Osteocyte (in vitro differentiated cells): ENCODE data around the gene SLC4A8. TPM values are rescaled to one million over a fixed set of nuclear protein-coding genes. Genes with fewer than 3 reads are reported as not detected.
A peak's percentile ranks its signal among the peaks of the same experiment; 100 is the strongest.

Source experiments
- DNase-seq: peaks from one replicate; pipeline ENCODE4 v3.0.0; 2021; ENCODE audit warnings: mixed read lengths; ENCODE audit not compliant: unreplicated experiment; ENCODE audit errors: extremely low spot score
- H3K27ac Mint-ChIP-seq: one replicate; pipeline ENCODE4 v1.8.0; 2021; ENCODE audit warnings: mild to moderate bottlenecking, mixed read lengths; ENCODE audit not compliant: unreplicated experiment
- H3K27me3 Mint-ChIP-seq: one replicate; pipeline ENCODE4 v1.8.0; 2021; ENCODE audit warnings: mixed read lengths; ENCODE audit not compliant: unreplicated experiment
- H3K36me3 Mint-ChIP-seq: one replicate; pipeline ENCODE4 v1.8.0; 2021; ENCODE audit warnings: mixed read lengths; ENCODE audit not compliant: unreplicated experiment
- H3K4me1 Mint-ChIP-seq: one replicate; pipeline ENCODE4 v1.8.0; 2021; ENCODE audit warnings: mixed read lengths; ENCODE audit not compliant: unreplicated experiment
- H3K4me3 Mint-ChIP-seq: one replicate; pipeline ENCODE4 v1.8.0; 2021; ENCODE audit warnings: mild to moderate bottlenecking, moderate library complexity, mixed read lengths; ENCODE audit not compliant: unreplicated experiment
- H3K9me3 Mint-ChIP-seq: one replicate; pipeline ENCODE4 v1.8.0; 2021; ENCODE audit warnings: mixed read lengths; ENCODE audit not compliant: unreplicated experiment
- CTCF ChIP-seq: fragments of 200-600 bp; sonication (generic); IDR thresholded peaks from 2 replicates; pipeline ENCODE4 v1.5.0; 2021; ENCODE audit warnings: antibody characterized with exemption, mild to moderate bottlenecking, moderate library complexity
- total RNA-seq: library from RNA; stranded (reverse); gene quantifications from 2 replicates; pipeline ENCODE4 v1.2.1, GENCODE V29; 2021

SLC4A8 gene
- total RNA-seq, 1 donor from 2014 or later = 3.6 TPM

- H3K4me3 Mint-ChIP-seq = no peak overlapping the region
- no peaks in the 10 kb centered on the region for H3K36me3 Mint-ChIP-seq
- DNase-seq = no peak
- no peaks in the 10 kb centered on the region for H3K9me3 Mint-ChIP-seq
- H3K27ac Mint-ChIP-seq = no peak overlapping the region
- no peak for TF ChIP-seq CTCF
- peaks cover 7% of the 10 kb centered on the region for H3K27me3 Mint-ChIP-seq
- H3K4me1 Mint-ChIP-seq = no peaks in the 10 kb centered on the region
These were observed 8.7 kb upstream of the SLC4A8 start for GRCh38 chr12:51415931-51416330.

- no peaks in the 10 kb centered on the region for H3K9me3 Mint-ChIP-seq
- no peaks in the 10 kb centered on the region for H3K4me1 Mint-ChIP-seq
- H3K36me3 Mint-ChIP-seq = no peaks in the 10 kb centered on the region
- H3K27ac Mint-ChIP-seq = no peak overlapping the region
- peaks cover 7% of the 10 kb centered on the region for H3K27me3 Mint-ChIP-seq
- H3K4me3 Mint-ChIP-seq = no peak overlapping the region
- no peak for DNase-seq
- no peak for TF ChIP-seq CTCF
These were observed 6.8 kb upstream of the SLC4A8 start for GRCh38 chr12:51417826-51418225.

- no peak for DNase-seq
- H3K9me3 Mint-ChIP-seq = no peaks in the 10 kb centered on the region
- peaks cover 7% of the 10 kb centered on the region for H3K27me3 Mint-ChIP-seq
- TF ChIP-seq CTCF = no peak
- H3K27ac Mint-ChIP-seq = no peak overlapping the region
- H3K36me3 Mint-ChIP-seq = no peaks in the 10 kb centered on the region
- H3K4me3 Mint-ChIP-seq = no peak overlapping the region
- peaks cover 3% of the 10 kb centered on the region for H3K4me1 Mint-ChIP-seq
These were observed 5.0 kb upstream of the SLC4A8 start for GRCh38 chr12:51419425-51420193.

GRCh38 chr12:51421266-51421884 is 3.3 kb upstream of the SLC4A8 start:
- H3K27me3 Mint-ChIP-seq = peaks cover 7% of the 10 kb centered on the region
- no peak overlapping the region for H3K27ac Mint-ChIP-seq
- DNase-seq = no peak
- H3K9me3 Mint-ChIP-seq = no peaks in the 10 kb centered on the region
- TF ChIP-seq CTCF = peak; percentile 78
- peaks cover 7% of the 10 kb centered on the region for H3K4me1 Mint-ChIP-seq
- H3K36me3 Mint-ChIP-seq = no peaks in the 10 kb centered on the region
- H3K4me3 Mint-ChIP-seq = no peak overlapping the region

- H3K4me1 Mint-ChIP-seq = peaks cover 7% of the 10 kb centered on the region
- H3K9me3 Mint-ChIP-seq = no peaks in the 10 kb centered on the region
- no peak for TF ChIP-seq CTCF
- H3K4me3 Mint-ChIP-seq = peak overlapping the region; percentile 74
- DNase-seq = no peak
- no peaks in the 10 kb centered on the region for H3K36me3 Mint-ChIP-seq
- H3K27ac Mint-ChIP-seq = peak overlapping the region; percentile 65
- H3K27me3 Mint-ChIP-seq = peaks cover 7% of the 10 kb centered on the region
These were observed 453 bp upstream of the SLC4A8 start for GRCh38 chr12:51424094-51424661.
